HepG2 (cell line): ENCODE results near the gene VAMP4. TPM values are rescaled to one million over a fixed set of nuclear protein-coding genes. Genes with fewer than 3 reads are reported as not detected.
"Not testable (repeated sequence)": the region's sequence is repeated elsewhere in the genome, so short reads cannot be mapped to it uniquely, and the experiment has no call there.

Experiments
- ATAC-seq: fragments of 200-7000 bp; cut with Tn5 transposase; 3 replicates; pipeline ENCODE4 v1.9.1; 2020; ENCODE audit warnings: mild to moderate bottlenecking, moderate library complexity
- BruUV-seq: library from RNA; stranded (reverse); fragments of 400-500 nt; replicated peaks from 2 replicates; lab custom pipeline; 2021; lab: Mats Ljungman, UMichigan
- CTCF ChIA-PET: fragments of 300-600 bp; formaldehyde crosslinking; extraction: SDS; loops from one replicate; lab custom pipeline; 2021; ENCODE audit warnings: low total read pairs, inconsistent platforms, low intra/inter-chr PET ratio; lab: Yijun Ruan, JAX
- POLR2A ChIA-PET: fragments of 350-600 bp; sonication (Branson Sonifier 250); formaldehyde crosslinking; loops from one replicate; lab custom pipeline; 2020; ENCODE audit warnings: antibody characterized with exemption, inconsistent platforms; lab: Yijun Ruan, JAX
- DNase-seq: peaks from one replicate; pipeline ENCODE4 v3.0.0-alpha.2; 2015; ENCODE audit warnings: low spot score
- FAIRE-seq: peaks from 3 replicates; lab custom pipeline; 2011; peaks lifted over from hg19 to GRCh38; lab: Jason Lieb, UNC
- H2AFZ ChIP-seq: one replicate; pipeline ENCODE4 v1.6.1; 2011; ENCODE audit warnings: low read length, inconsistent platforms
- H3K27ac ChIP-seq: fragments of 300-600 bp; 3 replicates; pipeline ENCODE4 v1.8.0; 2011; ENCODE audit warnings: mixed run types, mild to moderate bottlenecking, mixed read lengths, low read length, inconsistent platforms; ENCODE audit not compliant: insufficient read depth; ENCODE audit errors: extremely low read length
- H3K27me3 ChIP-seq, 2 experiments: fragments of 200-600 bp in 1 of 2; 2 replicates in 1 of 2; 3 replicates in 1 of 2; pipeline versions ENCODE4 v1.6.0 to v1.8.0; 2011; ENCODE audit warnings: low read length in 2 of 2, mild to moderate bottlenecking in 2 of 2, moderate library complexity in 2 of 2, inconsistent platforms in 1 of 2; ENCODE audit not compliant: insufficient read depth in 2 of 2, control insufficient read depth in 1 of 2
- H3K36me3 ChIP-seq, 2 experiments: fragments of 200-600 bp in 1 of 2; replicated peaks in 1 of 2; 2 replicates in 1 of 2; 3 replicates in 1 of 2; pipeline versions ENCODE4 v1.5.1 to v1.8.0; 2011; ENCODE audit warnings: low read length in 2 of 2, inconsistent platforms in 1 of 2; ENCODE audit not compliant: insufficient read depth in 2 of 2, control insufficient read depth in 1 of 2
- H3K4me1 ChIP-seq: 2 replicates; pipeline ENCODE4 v1.5.1; 2012; ENCODE audit warnings: low read length, inconsistent platforms; ENCODE audit not compliant: insufficient read depth
- H3K4me2 ChIP-seq: 2 replicates; pipeline ENCODE4 v1.6.0; 2011; ENCODE audit warnings: low read depth, low read length, inconsistent platforms
- H3K4me3 ChIP-seq, 3 experiments: fragments of 200-600 bp in 1 of 3; sonication (generic), shearing (Covaris generic) in 1 of 3; replicated peaks in 1 of 3; 2 replicates each; pipeline ENCODE4 v1.5.1; 2011 to 2016; ENCODE audit warnings: low read length in 3 of 3, inconsistent platforms in 2 of 3, low read depth in 2 of 3, mild to moderate bottlenecking in 2 of 3, control low read depth in 1 of 3, mixed read lengths in 1 of 3; ENCODE audit not compliant: insufficient read depth in 1 of 3
- H3K79me2 ChIP-seq: one replicate; pipeline ENCODE4 v1.6.1; 2011; ENCODE audit warnings: low read length, inconsistent platforms; ENCODE audit not compliant: insufficient read depth
- H3K9ac ChIP-seq: 2 replicates; pipeline ENCODE4 v1.6.0; 2011; ENCODE audit warnings: mild to moderate bottlenecking, low read depth, low read length, inconsistent platforms; ENCODE audit not compliant: insufficient read depth
- H3K9me3 ChIP-seq: 2 replicates; pipeline ENCODE4 v1.5.1; 2012; ENCODE audit warnings: mild to moderate bottlenecking, low read length
- H4K20me1 ChIP-seq: 2 replicates; pipeline ENCODE4 v1.6.0; 2011; ENCODE audit warnings: inconsistent platforms, mild to moderate bottlenecking, low read length, moderate library complexity; ENCODE audit not compliant: insufficient read depth
- CREB1 ChIP-seq, 2 experiments: fragments of 450-650 bp in 1 of 2; IDR thresholded peaks; 2 replicates each; pipeline ENCODE4 v1.6.1; 2016 to 2017; ENCODE audit warnings: control low read depth in 1 of 2, mild to moderate bottlenecking in 1 of 2, missing compliant biosample characterization in 1 of 2, missing genetic modification characterization in 1 of 2
- YY1 ChIP-seq: IDR thresholded peaks from 2 replicates; pipeline ENCODE4 v1.6.1; 2011; ENCODE audit warnings: low read length, low read depth, moderate library complexity, mild to moderate bottlenecking; ENCODE audit not compliant: insufficient read depth, insufficient replicate concordance
- ZNF687 ChIP-seq: sonication (generic); formaldehyde crosslinking; IDR thresholded peaks from 2 replicates; pipeline ENCODE4 v1.5.1; 2020; ENCODE audit warnings: mild to moderate bottlenecking, missing genetic modification reagents, moderate library complexity
- WGBS: methylation state at CpG from one replicate; pipeline ENCODE4 v1.1.6; 2017; ENCODE audit warnings: low lambda C conversion rate; 5-methylcytosine and 5-hydroxymethylcytosine counted together
- in situ Hi-C: cut with HindIII; loops from 2 replicates; pipeline ENCODE4 v1.10.0; 2017; ENCODE audit warnings: low pct_unique_long_range_greater_than_20kb; ENCODE audit not compliant: extremely low pct_ligation_motif_present
- intact Hi-C: fragments of 100-400 bp; cut with micrococcal nuclease; formaldehyde crosslinking; loops from one replicate; pipeline ENCODE4 v1.10.0; 2022; ENCODE audit not compliant: unreplicated experiment
- polyA plus RNA-seq, 8 experiments: library from polyadenylated mRNA; depleted of rRNA in 3 of 8; stranded (reverse) in 7 of 8; unstranded in 1 of 8; fragments of >200 nt; fragmentation: Illumina TruSeq in 4 of 8; extraction: Trizol in 4 of 8; gene quantifications; 2 replicates each; pipeline versions ENCODE4 v1.2.1 to v1.2.3, GENCODE V29; 2011 to 2016; ENCODE audit warnings: low read depth in 4 of 8, missing spikeins in 1 of 8, mixed read lengths in 1 of 8; ENCODE audit not compliant: insufficient read depth in 1 of 8
- total RNA-seq, 5 experiments: library from RNA; depleted of rRNA; stranded (reverse); fragments of >200 nt; fragmentation: Illumina TruSeq; extraction: Trizol; gene quantifications; 2 replicates each; pipeline ENCODE4 v1.2.3, GENCODE V29; 2016; ENCODE audit warnings: low read depth in 1 of 5
- TF ChIP-seq, protein P1 (sequence below): sonication (generic); formaldehyde crosslinking; IDR thresholded peaks from 2 replicates; pipeline ENCODE4 v1.8.0; 2022; ENCODE audit warnings: mild to moderate bottlenecking, missing genetic modification reagents, moderate library complexity
- TF ChIP-seq, protein P2 (sequence below): sonication (generic); formaldehyde crosslinking; IDR thresholded peaks from 2 replicates; pipeline ENCODE4 v1.4.0; 2020; ENCODE audit warnings: missing genetic modification reagents, borderline replicate concordance

VAMP4 gene
- total and polyA plus RNA-seq, 2 of the 13 experiments (the other 11 are each of a cell fraction or from before 2014, with no cell fraction given) = 1.4 to 2.0 TPM

- no peak for TF ChIP-seq ZNF687 (CRISPR knock-in tag)
- TF ChIP-seq, protein P1, sequence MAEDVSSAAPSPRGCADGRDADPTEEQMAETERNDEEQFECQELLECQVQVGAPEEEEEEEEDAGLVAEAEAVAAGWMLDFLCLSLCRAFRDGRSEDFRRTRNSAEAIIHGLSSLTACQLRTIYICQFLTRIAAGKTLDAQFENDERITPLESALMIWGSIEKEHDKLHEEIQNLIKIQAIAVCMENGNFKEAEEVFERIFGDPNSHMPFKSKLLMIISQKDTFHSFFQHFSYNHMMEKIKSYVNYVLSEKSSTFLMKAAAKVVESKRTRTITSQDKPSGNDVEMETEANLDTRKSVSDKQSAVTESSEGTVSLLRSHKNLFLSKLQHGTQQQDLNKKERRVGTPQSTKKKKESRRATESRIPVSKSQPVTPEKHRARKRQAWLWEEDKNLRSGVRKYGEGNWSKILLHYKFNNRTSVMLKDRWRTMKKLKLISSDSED (CRISPR knock-in tag) = no peak
- no peak for TF ChIP-seq YY1
Observed at GRCh38 chr1:171730052-171730451, 11.8 kb downstream of the VAMP4 start (continued).

DNA sequence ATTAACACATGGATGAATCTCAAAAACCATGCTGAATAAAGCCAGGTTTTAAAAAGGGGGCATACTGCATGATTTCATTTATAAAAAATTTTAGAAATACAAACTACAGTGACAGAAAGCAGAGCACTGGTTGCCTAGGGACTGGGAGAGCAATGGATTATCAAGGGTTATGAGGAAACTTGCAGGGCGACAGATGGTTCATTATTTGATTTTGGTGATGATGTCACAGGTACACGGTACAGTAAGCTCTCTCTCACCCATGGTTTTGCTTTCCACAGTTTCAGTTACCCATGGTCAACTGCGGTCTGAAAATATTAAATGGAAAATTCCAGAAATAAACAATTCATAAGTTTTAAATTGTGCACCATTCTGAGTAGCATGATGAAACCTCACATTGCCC, 14.1 kb downstream of the VAMP4 start:
- Histone ChIP-seq H3K36me3 (no peaks in the 10 kb centered on the region), H3K4me3 (no peak overlapping the region), H3K4me1 (no peaks in the 10 kb centered on the region), H3K4me2 (no peak overlapping the region), H3K79me2 (no peaks in the 10 kb centered on the region), H3K27me3 (no peaks in the 10 kb centered on the region), H2AFZ (no peak overlapping the region), H3K9me3 (peaks cover 7% of the 10 kb centered on the region), H3K9ac (no peak overlapping the region), H3K27ac (no peak overlapping the region), H4K20me1 (no peaks in the 10 kb centered on the region)
- FAIRE-seq = no peak
- no TSS peak for BruUV-seq
- in situ Hi-C loops = no loop called here
- no peak for DNase-seq
- 93% methylated on average over 3 of the region's 3 CpGs for WGBS
- no peak for ATAC-seq
- intact Hi-C loops = no loop called here
- CTCF ChIA-PET = no interaction called here
- TF ChIP-seq CREB1 (IDR thresholded peaks at IDR 0.05) (peak; percentile 31; the same call in 1 of the 2 replicates), CREB1 (CRISPR knock-in tag; IDR thresholded peaks at IDR 0.05) (no peak)
- TF ChIP-seq, protein P2, sequence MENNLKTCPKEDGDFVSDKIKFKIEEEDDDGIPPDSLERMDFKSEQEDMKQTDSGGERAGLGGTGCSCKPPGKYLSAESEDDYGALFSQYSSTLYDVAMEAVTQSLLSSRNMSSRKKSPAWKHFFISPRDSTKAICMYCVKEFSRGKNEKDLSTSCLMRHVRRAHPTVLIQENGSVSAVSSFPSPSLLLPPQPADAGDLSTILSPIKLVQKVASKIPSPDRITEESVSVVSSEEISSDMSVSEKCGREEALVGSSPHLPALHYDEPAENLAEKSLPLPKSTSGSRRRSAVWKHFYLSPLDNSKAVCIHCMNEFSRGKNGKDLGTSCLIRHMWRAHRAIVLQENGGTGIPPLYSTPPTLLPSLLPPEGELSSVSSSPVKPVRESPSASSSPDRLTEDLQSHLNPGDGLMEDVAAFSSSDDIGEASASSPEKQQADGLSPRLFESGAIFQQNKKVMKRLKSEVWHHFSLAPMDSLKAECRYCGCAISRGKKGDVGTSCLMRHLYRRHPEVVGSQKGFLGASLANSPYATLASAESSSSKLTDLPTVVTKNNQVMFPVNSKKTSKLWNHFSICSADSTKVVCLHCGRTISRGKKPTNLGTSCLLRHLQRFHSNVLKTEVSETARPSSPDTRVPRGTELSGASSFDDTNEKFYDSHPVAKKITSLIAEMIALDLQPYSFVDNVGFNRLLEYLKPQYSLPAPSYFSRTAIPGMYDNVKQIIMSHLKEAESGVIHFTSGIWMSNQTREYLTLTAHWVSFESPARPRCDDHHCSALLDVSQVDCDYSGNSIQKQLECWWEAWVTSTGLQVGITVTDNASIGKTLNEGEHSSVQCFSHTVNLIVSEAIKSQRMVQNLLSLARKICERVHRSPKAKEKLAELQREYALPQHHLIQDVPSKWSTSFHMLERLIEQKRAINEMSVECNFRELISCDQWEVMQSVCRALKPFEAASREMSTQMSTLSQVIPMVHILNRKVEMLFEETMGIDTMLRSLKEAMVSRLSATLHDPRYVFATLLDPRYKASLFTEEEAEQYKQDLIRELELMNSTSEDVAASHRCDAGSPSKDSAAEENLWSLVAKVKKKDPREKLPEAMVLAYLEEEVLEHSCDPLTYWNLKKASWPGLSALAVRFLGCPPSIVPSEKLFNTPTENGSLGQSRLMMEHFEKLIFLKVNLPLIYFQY (CRISPR knock-in tag) = no peak
- TF ChIP-seq, all 625 proteins: peak for 1
- POLR2A ChIA-PET = no interaction called here

GRCh38 chr1:171723180-171723579, 18.7 kb downstream of the VAMP4 start:
- in situ Hi-C loops, ATAC-seq, H3K79me2 ChIP-seq, H3K27me3 ChIP-seq, H2AFZ ChIP-seq, H3K9me3 ChIP-seq, FAIRE-seq, H3K9ac ChIP-seq, H3K4me3 ChIP-seq, BruUV-seq, intact Hi-C loops, H4K20me1 ChIP-seq, POLR2A ChIA-PET, CTCF ChIA-PET, H3K4me1 ChIP-seq, H3K27ac ChIP-seq, H3K36me3 ChIP-seq, H3K4me2 ChIP-seq, DNase-seq: not testable (repeated sequence)
- WGBS = 79% methylated on average over 4 of the region's 4 CpGs
